Measurements from ENCODE around the gene SDF4. TPM values are rescaled to one million over a fixed set of nuclear protein-coding genes. Genes with fewer than 3 reads are reported as not detected.

Gene SDF4
- total RNA-seq, 1 experiment from 2014 or later: 154 TPM

GRCh38 chr1:1213345-1214265 lies 18.2 kb downstream of the SDF4 start, which contains the start of gene TNFRSF4:
Gene TNFRSF4 (minus strand): TSS chr1:1214153. CDS start chr1:1214127, 26 bp downstream.
- peaks cover 6% of the 10 kb centered on the region for H3K4me1 ChIP-seq (replicated peaks)
- H3K4me3 ChIP-seq: no peak within 1 kb of the TSS
- H3K27ac ChIP-seq: no peak within 1 kb of the TSS

GRCh38 chr1:1212780-1213344 lies 18.9 kb downstream of the SDF4 start:
- H3K27ac ChIP-seq: no peak overlapping the region
- peaks cover 13% of the 10 kb centered on the region for H3K4me1 ChIP-seq (replicated peaks)
- H3K9me3 ChIP-seq (replicated peaks): no peaks in the 10 kb centered on the region
- no peaks in the 10 kb centered on the region for H3K27me3 ChIP-seq (replicated peaks)
- H3K36me3 ChIP-seq: peaks cover 25% of the 10 kb centered on the region
- DNase-seq (ENCODE audit: low read depth in 1 of 2, low spot score in 2 of 2): no peak
- no peak overlapping the region for H3K4me3 ChIP-seq

More at GRCh38 chr1:1213345-1214265, 18.2 kb downstream of the SDF4 start, which contains the start of gene TNFRSF4:
- DNase-seq (ENCODE audit: low read depth in 1 of 2, low spot score in 2 of 2): no peak
- Histone ChIP-seq H3K27me3 (replicated peaks) (no peaks in the 10 kb centered on the region), H3K9me3 (replicated peaks) (no peaks in the 10 kb centered on the region), H3K36me3 (peaks cover 32% of the 10 kb centered on the region)

GRCh38 chr1:1211541-1212441 lies 20.0 kb downstream of the SDF4 start:
- Histone ChIP-seq H3K27me3 (replicated peaks) (no peaks in the 10 kb centered on the region), H3K4me3 (no peak overlapping the region), H3K9me3 (replicated peaks) (no peaks in the 10 kb centered on the region), H3K27ac (no peak overlapping the region), H3K36me3 (peaks cover 16% of the 10 kb centered on the region), H3K4me1 (replicated peaks) (peaks cover 17% of the 10 kb centered on the region)
- DNase-seq (ENCODE audit: low read depth in 1 of 2, low spot score in 2 of 2): no peak

GRCh38 chr1:1210726-1211540 lies 20.9 kb downstream of the SDF4 start:
- Histone ChIP-seq H3K36me3 (peaks cover 8% of the 10 kb centered on the region), H3K27ac (no peak overlapping the region)

GRCh38 chr1:1208713-1209433 lies 22.9 kb downstream of the SDF4 start:
- no peak overlapping the region for H3K4me3 ChIP-seq
- H3K27me3 ChIP-seq (replicated peaks): no peaks in the 10 kb centered on the region
- H3K27ac ChIP-seq: peak overlapping the region; percentile 25; the same call in 1 of the 2 replicates
- H3K9me3 ChIP-seq (replicated peaks): no peaks in the 10 kb centered on the region
- no peak for DNase-seq (ENCODE audit: low read depth in 1 of 2, low spot score in 2 of 2)
- no peaks in the 10 kb centered on the region for H3K36me3 ChIP-seq
- H3K4me1 ChIP-seq (replicated peaks): peaks cover 17% of the 10 kb centered on the region

More at GRCh38 chr1:1210726-1211540, 20.9 kb downstream of the SDF4 start:
- DNase-seq (ENCODE audit: low read depth in 1 of 2, low spot score in 2 of 2): no peak
- Histone ChIP-seq H3K27me3 (replicated peaks) (no peaks in the 10 kb centered on the region), H3K4me3 (no peak overlapping the region), H3K4me1 (replicated peaks) (peaks cover 17% of the 10 kb centered on the region), H3K9me3 (replicated peaks) (no peaks in the 10 kb centered on the region)

GRCh38 chr1:1207571-1207892 lies 24.3 kb downstream of the SDF4 start:
- H3K4me3 ChIP-seq: no peak overlapping the region
- H3K27ac ChIP-seq: no peak overlapping the region
- no peaks in the 10 kb centered on the region for H3K9me3 ChIP-seq (replicated peaks)
- peaks cover 17% of the 10 kb centered on the region for H3K4me1 ChIP-seq (replicated peaks)
- DNase-seq (ENCODE audit: low read depth in 1 of 2, low spot score in 2 of 2): no peak
- H3K36me3 ChIP-seq: no peaks in the 10 kb centered on the region
- no peaks in the 10 kb centered on the region for H3K27me3 ChIP-seq (replicated peaks)

GRCh38 chr1:1206966-1207531 lies 24.8 kb downstream of the SDF4 start:
- peaks cover 17% of the 10 kb centered on the region for H3K4me1 ChIP-seq (replicated peaks)
- DNase-seq (ENCODE audit: low read depth in 1 of 2, low spot score in 2 of 2): no peak
- no peak overlapping the region for H3K4me3 ChIP-seq
- no peaks in the 10 kb centered on the region for H3K9me3 ChIP-seq (replicated peaks)
- no peaks in the 10 kb centered on the region for H3K27me3 ChIP-seq (replicated peaks)
- no peak overlapping the region for H3K27ac ChIP-seq
- H3K36me3 ChIP-seq: no peaks in the 10 kb centered on the region

GRCh38 chr1:1206376-1206965 lies 25.3 kb downstream of the SDF4 start, which contains the start of gene TNFRSF18:
Gene TNFRSF18 (minus strand): TSS chr1:1206592. CDS start chr1:1206571, 21 bp downstream.
- DNase-seq (ENCODE audit: low read depth in 1 of 2, low spot score in 2 of 2): no peak
- 0 out of 2 replicates have a peak, but pooled peaks cover under 1% of the 10 kb centered on the region for H3K27me3 ChIP-seq (replicated peaks)
- H3K27ac ChIP-seq: no peak within 1 kb of the TSS
- no peak within 1 kb of the TSS for H3K4me3 ChIP-seq
- H3K36me3 ChIP-seq: no peaks in the 10 kb centered on the region
- peaks cover 18% of the 10 kb centered on the region for H3K4me1 ChIP-seq (replicated peaks)
- no peaks in the 10 kb centered on the region for H3K9me3 ChIP-seq (replicated peaks)

GRCh38 chr1:1205769-1206375 lies 25.9 kb downstream of the SDF4 start:
- H3K36me3 ChIP-seq: no peaks in the 10 kb centered on the region
- peaks cover 20% of the 10 kb centered on the region for H3K4me1 ChIP-seq (replicated peaks)
- H3K27me3 ChIP-seq (replicated peaks): 0 out of 2 replicates have a peak, but pooled peaks cover 3% of the 10 kb centered on the region
- no peaks in the 10 kb centered on the region for H3K9me3 ChIP-seq (replicated peaks)
- no peak overlapping the region for H3K27ac ChIP-seq
- H3K4me3 ChIP-seq: no peak overlapping the region
- DNase-seq (ENCODE audit: low read depth in 1 of 2, low spot score in 2 of 2): no peak

GRCh38 chr1:1204998-1205768 lies 26.6 kb downstream of the SDF4 start:
- no peaks in the 10 kb centered on the region for H3K9me3 ChIP-seq (replicated peaks)
- H3K27ac ChIP-seq: no peak overlapping the region
- no peak for DNase-seq (ENCODE audit: low read depth in 1 of 2, low spot score in 2 of 2)
- no peak overlapping the region for H3K4me3 ChIP-seq
- H3K36me3 ChIP-seq: no peaks in the 10 kb centered on the region
- H3K27me3 ChIP-seq (replicated peaks): peaks cover 3% of the 10 kb centered on the region; the same call in 1 of the 2 replicates
- peaks cover 20% of the 10 kb centered on the region for H3K4me1 ChIP-seq (replicated peaks)

- Histone ChIP-seq H3K27me3 (replicated peaks) (peaks cover 3% of the 10 kb centered on the region; the same call in 1 of the 2 replicates), H3K27ac (no peak overlapping the region), H3K9me3 (replicated peaks) (no peaks in the 10 kb centered on the region), H3K4me1 (replicated peaks) (peaks cover 20% of the 10 kb centered on the region), H3K4me3 (no peak overlapping the region), H3K36me3 (no peaks in the 10 kb centered on the region)
- no peak for DNase-seq (ENCODE audit: low read depth in 1 of 2, low spot score in 2 of 2)
Observed at GRCh38 chr1:1204425-1204920, 27.3 kb downstream of the SDF4 start.

All from SJSA1 (cell line).